H54 (cell line): Measurements from ENCODE around the gene SETD1B.
"Not testable (repeated sequence)": the region's sequence is repeated elsewhere in the genome, so short reads cannot be mapped to it uniquely, and the experiment has no call there.

Experiments used
- DNase-seq: peaks from one replicate; pipeline ENCODE4 v3.0.0; 2011; ENCODE audit warnings: low spot score, mixed read lengths; ENCODE audit not compliant: insufficient read length
- FAIRE-seq: peaks from 3 replicates; lab custom pipeline; 2011; peaks lifted over from hg19 to GRCh38; lab: Jason Lieb, UNC
- POLR2A ChIP-seq: IDR thresholded peaks from 2 replicates; pipeline ENCODE4 v1.6.1; 2011; ENCODE audit warnings: low read depth, mild to moderate bottlenecking, low read length

Gene SETD1B

DNA sequence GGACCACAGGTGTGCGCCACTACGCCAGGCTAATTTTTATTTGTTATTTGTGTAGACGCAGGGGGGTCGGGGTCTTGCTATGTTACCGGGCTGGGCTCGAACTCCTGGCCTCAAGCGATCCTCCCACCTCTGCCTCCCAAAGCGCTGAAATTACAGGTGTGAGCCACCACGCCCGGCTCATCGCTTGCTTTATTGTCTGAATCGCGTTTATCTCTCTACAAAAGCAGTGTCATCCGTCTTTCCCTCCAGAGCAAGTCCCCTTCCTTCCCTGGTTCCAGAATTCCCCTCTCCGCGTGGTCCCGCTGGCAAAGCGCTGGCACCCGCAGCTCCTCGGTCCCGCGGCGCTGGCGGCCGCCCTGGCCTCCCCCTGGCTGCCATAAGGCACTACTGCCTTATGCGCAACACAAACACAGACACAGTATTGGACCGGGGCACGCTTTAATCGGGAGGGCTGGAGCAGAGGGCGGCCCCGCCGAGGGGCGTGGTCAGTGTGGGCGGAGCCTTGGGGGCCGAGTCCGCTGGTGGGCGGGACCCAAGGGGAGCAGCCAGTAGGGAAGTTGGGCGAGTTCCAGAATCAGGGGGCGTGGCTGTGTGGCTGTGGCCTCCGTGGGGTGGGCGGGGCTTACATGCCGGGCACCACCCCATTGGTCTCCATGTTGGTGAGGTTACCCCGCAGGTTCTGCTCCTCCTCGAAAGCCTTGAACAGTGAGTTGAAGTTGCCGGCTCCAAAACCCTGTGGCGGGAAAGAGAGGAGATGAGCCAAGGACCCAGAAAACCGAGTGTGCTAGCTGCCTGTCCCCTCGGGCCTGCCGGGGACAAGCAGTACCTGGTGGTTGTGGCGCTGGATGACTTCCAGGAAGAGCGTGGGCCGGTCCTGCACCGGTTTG is 35.5 kb downstream of the SETD1B start:
- FAIRE-seq (peak; percentile 93), DNase-seq (peak; percentile 95)
- peak; percentile 41 for TF ChIP-seq POLR2A

DNA sequence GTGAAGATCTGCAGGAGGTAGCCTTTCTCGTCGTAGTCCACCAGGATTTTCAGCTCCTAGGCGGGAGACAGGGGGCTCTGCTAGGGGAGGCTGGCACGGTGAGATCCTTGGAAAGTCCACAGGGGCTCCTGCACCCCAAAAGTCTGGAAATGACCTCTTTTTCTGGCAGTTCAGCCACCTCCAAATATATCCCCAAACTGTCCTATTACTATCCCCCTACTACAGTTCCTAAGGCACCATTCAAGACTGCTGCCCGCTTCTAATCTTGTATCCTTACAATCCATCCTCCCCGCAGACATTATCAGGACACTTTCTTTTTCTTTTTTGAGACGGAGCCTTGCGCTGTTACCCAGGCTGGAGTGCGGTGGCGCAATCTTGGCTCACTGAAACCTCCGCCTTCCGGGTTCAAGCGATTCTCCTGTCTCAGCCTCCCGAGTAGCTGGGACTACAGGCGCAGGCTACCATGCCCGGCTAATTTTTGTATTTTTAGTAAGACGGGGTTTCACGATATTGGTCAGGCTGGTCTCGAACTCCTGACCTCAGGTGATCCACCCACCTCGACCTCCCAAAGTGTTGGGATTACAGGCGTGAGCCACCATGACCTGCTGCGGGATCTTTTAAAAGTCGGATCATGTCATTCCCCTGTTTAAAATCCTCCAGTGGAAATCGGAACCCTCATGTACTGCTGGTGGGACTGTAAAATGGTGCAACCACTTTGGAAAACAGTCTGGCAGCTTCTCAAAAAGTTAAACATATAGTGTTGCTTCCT is 36.4 kb downstream of the SETD1B start:
- DNase-seq (no peak), FAIRE-seq (no peak)
- no peak for TF ChIP-seq POLR2A

DNA sequence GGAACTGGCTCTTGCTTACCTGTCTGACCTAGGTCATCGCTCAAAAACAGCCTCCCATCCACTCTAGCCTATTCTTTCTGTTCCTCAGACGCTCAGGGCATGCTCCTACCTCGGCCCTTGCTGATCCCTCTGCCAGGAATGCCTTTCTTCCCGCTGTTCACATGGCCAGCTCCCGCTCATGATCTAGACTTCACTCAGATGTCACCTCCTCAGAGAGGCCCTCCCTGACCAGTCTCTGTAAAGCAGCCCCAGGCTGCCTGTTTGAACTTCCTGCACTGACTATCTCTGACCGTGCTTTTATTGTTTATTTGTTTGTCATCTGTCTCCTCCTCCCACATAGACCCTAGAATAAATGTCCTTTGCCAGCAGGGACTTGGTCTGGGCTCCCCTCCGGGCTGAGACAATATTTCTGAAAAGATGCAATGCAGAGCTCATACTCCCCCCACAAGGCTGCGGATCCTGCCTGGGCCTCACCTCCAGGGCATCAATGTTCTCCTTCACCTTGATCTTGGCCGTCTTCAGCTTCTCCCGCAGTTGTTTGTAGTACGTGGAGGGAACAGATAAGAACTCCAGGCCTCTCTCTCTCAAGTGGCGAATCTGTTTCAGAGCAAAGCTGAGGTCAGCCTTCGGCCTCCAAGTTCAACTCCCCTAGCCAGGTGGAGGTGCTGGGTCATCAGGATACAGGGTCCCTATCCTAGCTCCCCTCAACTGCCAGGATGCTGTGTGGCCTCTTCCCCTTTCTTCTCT is 39.6 kb downstream of the SETD1B start:
- FAIRE-seq (no peak), DNase-seq (no peak)
- TF ChIP-seq POLR2A = no peak

DNA sequence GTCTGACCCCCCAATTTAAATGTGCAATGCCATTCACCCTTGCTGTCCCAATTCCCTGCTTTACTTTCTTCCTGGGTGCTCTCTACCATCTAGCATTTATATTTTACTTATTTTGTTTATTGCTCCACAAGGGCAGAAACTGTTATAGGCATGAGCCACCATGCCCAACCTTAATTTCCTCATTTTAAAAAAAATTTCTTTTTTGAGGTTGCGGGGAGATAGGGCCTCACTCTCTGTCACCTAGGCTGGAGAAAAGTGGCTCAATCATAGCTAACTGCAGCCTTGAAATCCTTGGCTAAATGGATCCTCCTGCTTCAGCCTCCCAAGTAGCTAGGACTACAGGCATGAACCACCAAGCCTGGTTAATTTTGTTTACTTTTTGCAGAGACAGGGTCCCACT is 41.9 kb downstream of the SETD1B start:
- no peak for DNase-seq
- no peak for FAIRE-seq
- no peak for TF ChIP-seq POLR2A

DNA sequence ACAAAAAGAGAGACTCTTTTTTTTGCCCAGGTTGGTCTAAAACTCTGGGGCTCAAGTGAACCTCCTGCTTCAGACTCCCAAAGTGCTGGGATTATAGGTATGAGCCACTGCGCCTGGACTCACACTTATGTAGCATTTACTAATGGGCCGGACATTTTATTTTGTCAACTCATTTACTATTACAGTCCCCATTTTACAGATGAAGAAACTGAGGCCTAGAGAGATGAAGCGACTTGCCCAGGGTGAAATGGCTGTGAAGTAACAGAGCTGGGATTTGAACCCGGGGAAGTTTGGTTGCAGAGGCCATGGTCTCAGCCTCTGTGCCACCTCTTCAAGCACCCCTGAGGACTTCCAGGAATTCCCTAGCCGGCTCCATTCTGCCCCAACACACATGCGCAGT is 45.4 kb downstream of the SETD1B start:
- no peak for FAIRE-seq

DNA sequence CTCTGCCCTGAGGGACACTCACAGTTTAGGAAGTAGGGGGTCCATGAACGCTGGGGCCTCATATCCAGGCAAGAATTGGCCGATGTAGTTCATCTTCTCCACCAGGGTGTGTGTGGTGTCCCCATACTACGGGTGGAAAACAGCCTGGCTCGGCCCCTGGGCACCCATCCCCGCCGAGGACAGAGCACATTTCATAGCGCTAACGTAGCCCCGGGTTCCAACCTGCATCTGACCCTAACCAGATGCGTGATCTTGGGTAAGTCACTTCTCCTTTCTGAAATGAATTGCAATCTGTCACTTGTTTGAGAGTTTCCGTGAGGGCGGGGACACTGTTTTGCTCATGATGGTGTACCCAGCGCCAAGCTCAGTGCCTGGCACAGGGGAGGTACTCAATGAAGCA is 45.9 kb downstream of the SETD1B start:
- TF ChIP-seq POLR2A = no peak
- DNase-seq (no peak), FAIRE-seq (no peak)

More for the DNA sequence above, 45.4 kb downstream of the SETD1B start:
- no peak for TF ChIP-seq POLR2A
- no peak for DNase-seq

DNA sequence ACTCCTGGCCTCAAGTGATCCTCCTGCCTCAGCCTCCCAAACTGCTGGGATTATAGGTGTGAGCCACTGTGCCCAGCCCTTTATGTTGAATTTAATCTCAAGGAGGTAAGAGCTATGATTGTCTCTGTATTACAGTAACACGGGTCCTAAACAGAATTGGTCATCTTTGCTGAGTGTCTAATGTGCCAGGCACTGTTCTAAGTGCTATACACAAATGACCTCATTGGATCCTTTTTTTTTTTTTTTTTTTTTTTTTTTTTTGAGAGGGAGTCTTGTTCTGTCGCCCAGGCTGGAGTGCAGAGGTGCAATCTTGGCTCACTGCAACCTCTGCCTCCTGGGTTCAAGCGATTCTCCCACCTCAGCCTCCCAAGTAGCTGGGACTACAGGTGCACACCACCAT is 48.6 kb downstream of the SETD1B start:
- DNase-seq, FAIRE-seq: not testable (repeated sequence)

DNA sequence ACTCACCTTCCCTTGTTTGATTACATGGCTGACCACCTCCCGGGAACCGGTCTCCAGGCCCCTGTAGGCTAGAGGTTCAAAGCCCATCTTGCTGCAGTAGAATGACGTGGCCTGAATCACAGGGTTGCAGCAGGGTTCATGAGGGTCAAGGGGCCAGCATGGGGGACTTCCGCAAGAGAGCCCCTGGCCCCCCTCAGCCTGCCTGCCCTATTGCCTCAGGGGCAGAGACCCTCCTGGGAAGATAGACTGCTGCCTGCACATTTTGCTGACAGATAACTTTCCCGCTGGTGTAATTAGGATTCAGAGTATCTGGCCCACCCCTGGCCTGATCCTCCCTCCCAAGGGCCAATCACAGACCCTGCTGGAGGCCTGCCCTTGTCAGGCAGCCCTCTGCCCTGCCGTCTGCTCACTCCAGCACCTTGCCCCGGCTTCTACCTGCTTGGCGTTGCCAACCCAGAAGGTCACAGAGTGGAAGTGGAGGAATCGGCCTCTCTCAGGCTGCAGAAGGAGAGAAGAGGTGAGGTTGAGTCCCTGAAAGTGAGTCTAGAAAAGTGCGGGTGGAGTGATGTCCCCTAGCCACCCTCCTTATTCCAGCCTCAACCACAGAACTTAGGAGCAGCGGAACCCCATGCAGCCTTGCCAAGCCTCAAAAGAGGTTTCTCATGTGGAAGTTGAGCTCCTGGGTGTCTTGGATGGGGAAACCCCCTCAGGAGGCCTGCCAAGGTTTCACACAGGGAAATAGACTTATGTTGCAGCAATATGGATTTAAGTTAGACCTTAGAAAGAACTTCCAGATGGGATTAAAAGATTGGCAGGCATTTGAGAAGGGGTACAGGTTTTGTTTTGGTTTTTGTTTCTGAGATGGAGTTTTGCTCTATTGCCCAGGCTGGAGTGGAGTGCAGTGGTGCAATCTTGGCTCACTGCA is 53.8 kb downstream of the SETD1B start:
- no peak for TF ChIP-seq POLR2A
- DNase-seq (no peak), FAIRE-seq (no peak)

DNA sequence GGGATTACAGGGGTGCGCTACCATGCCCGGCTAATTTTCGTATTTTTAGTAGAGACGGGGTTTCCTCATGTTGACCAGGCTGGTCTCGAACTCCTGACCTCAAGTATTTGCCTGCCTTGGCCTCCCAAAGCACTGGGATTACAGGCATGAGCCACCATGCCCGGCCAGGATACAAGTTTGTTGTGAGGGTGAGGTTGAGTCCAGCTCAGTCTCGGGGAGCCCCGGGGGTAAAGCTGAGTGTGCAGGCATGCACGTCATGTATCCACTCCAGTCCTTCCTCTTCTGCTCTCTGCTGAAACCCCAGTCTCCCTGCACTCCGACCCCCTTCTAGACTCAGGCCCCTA is 54.5 kb downstream of the SETD1B start:
- DNase-seq = no peak
- no peak for FAIRE-seq

DNA sequence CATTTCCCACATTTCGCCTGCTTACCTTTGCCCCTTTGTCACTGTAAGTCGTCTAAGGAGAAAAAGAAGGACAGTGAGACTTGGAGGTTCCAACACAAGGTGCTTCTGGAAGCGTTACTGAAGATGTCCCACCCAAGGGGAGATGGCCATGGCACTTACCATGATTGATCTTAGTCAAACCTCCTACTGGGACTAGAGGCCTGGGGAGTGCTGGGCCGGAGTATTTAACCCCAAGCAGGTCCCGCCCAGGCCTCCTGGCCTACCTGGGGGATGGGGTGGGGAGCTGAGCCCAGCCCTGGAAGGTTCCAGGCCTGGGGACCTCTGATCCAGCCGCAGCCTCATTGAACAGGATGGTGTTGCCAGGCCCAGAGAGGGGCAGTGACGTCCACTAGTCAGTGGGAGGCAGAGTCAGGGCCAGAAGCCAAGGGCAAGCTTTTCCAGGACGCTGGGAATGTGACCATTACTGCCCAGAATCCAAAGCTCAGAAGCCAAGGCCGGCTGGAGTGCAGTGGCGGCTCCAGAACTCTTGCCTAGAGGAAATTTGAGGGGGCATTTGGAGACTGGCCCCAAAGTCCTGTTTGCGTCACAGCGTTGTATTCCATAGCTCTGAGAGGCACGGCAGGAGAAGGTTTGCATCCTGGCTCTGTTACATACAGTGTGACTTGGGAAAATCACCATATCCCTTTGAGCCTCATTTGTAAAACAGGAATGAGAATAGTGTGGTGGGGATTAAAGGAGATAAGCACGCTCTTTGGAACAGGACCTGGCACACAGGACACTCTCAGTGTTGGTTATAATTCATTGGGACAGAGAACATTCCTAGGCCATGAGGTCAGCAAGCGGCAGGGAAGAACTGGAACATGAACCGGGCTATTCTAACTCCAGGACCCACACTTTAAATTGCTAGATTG is 55.1 kb downstream of the SETD1B start, which contains the start of gene HPD:
TSS of gene HPD (minus strand) at position 198 of the 911 bp plus-strand sequence. CDS start at position 162, 36 bp downstream.
- FAIRE-seq (peak; percentile 87), DNase-seq (peak; percentile 74)
- TF ChIP-seq POLR2A = no peak

More for the DNA sequence above, 54.5 kb downstream of the SETD1B start:
- TF ChIP-seq POLR2A = no peak

DNA sequence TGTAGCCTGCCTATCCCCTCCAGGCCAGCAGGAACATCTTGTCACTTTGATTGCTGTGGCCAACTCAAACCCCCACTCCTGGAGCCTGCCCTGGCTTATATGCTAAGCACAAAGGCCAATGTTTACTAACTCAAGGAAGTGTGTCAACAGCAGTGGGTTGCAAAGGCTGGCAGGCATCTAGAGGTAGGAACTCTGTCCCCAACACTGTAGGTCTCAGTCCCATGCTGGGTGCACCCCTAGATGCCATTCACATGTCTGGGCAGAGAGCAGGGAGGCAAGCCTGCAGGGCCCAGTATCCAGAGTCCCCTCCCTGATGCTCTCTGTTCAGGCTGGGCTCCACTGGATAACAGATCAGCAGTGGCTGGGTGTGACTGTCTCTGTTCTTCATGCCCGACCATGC is 56.4 kb downstream of the SETD1B start:
- DNase-seq = no peak
- FAIRE-seq = no peak
- no peak for TF ChIP-seq POLR2A

DNA sequence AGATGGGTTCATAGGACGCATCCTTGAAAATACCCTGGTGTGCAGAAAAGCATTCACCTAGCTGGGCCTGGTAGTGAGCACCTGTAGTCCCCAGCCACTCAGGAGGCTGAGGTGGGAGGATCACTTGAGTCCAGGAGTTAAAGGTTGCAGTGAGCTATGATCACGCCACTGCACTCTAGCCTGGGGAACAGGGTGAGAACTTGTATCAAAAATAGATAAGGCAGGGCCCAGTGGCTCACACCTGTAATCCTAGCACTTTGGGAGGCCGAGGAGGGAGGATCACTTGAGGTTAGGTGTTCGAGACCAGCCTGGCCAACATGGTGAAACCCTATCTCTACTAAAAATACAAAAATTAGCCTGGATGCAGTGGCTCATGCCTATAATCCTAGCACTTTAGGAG is 56.9 kb downstream of the SETD1B start:
- not testable (repeated sequence) for FAIRE-seq, DNase-seq
